T-helper 9 cell (primary cell): ENCODE results near the gene TNS2.

Experiments
- DNase-seq: peaks from one replicate; pipeline ENCODE4 v3.0.0-alpha.2; 2020

TNS2 gene

DNA sequence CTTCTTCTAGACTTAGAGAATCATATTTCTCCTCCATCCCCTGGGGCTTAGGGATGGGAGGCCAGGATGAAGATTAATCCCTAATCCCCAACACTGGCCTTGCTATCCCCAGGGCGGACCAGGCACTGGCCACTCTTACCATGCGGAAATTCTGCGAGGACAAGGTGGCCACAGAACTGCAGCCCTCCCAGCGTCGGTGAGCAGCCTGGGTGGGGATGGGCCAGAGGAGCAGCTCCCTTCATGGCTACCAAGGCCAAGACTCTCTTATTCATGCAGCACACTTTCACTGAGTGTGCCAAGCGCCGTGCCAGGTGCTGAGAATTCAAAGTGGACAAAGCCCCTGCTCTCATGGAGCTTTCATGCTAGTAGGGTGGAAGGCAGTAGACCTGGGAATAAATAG, 7.0 kb downstream of the TNS2 start:
- DNase-seq = no peak

- DNase-seq = no peak
Observed at GRCh38 chr12:53057816-53058500, 8.1 kb downstream of the TNS2 start.

- DNase-seq = no peak
Observed at GRCh38 chr12:53058674-53059433, 9.0 kb downstream of the TNS2 start.

DNA sequence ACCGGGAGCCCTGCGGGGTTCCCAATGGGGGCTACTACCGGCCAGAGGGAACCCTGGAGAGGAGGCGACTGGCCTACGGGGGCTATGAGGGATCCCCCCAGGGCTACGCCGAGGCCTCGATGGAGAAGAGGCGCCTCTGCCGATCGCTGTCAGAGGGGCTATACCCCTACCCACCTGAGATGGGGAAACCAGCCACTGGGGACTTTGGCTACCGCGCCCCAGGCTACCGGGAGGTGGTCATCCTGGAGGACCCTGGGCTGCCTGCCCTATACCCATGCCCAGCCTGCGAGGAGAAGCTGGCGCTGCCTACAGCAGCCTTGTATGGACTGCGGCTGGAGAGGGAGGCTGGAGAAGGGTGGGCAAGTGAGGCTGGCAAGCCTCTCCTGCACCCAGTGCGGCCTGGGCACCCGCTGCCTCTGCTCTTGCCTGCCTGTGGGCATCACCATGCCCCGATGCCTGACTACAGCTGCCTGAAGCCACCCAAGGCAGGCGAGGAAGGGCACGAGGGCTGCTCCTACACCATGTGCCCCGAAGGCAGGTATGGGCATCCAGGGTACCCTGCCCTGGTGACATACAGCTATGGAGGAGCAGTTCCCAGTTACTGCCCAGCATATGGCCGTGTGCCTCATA, 9.7 kb downstream of the TNS2 start:
- no peak for DNase-seq

DNA sequence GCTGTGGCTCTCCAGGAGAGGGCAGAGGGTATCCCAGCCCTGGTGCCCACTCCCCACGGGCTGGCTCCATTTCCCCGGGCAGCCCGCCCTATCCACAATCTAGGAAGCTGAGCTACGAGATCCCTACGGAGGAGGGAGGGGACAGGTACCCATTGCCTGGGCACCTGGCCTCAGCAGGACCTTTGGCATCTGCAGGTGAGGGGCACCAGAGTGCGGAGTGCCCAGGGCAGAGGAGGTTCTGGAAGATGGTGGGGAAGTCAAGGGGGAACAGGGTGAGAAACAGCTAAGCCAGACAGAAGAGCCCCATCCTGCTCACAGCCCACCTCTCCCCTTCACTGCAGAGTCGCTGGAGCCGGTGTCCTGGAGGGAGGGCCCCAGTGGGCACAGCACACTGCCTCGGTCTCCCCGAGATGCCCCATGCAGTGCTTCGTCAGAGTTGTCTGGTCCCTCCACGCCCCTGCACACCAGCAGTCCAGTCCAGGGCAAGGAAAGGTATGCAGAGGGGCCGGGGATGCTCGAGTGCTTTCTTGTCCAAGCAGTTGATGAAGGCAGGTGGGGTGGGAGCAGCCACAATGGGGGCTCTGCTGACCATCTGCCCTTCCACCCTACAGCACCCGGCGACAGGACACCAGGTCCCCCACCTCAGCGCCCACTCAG, 10.3 kb downstream of the TNS2 start:
- no peak for DNase-seq

DNA sequence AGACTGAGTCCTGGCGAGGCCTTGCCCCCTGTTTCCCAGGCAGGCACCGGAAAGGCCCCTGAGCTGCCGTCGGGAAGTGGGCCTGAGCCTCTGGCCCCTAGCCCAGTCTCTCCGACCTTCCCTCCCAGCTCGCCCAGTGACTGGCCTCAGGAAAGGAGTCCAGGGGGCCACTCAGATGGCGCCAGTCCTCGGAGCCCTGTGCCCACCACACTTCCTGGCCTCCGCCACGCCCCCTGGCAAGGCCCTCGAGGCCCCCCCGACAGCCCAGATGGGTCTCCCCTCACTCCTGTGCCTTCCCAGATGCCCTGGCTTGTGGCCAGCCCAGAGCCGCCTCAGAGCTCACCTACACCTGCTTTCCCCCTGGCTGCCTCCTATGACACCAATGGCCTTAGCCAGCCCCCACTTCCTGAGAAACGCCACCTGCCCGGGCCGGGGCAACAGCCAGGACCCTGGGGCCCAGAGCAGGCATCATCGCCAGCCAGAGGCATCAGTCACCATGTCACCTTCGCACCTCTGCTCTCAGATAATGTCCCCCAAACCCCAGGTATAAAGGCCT, 10.9 kb downstream of the TNS2 start:
- DNase-seq = no peak

- DNase-seq = no peak
Observed at GRCh38 chr12:53061404-53062010, 11.6 kb downstream of the TNS2 start.

- no peak for DNase-seq
Observed at GRCh38 chr12:53062011-53062961, 12.4 kb downstream of the TNS2 start.

- DNase-seq = no peak
Observed at GRCh38 chr12:53062977-53063707, 13.3 kb downstream of the TNS2 start.

- DNase-seq = no peak
Observed at GRCh38 chr12:53063708-53064612, 14.1 kb downstream of the TNS2 start.

GRCh38 chr12:53064613-53065436, 15.0 kb downstream of the TNS2 start:
- DNase-seq = no peak

GRCh38 chr12:53065470-53065869, 15.6 kb downstream of the TNS2 start:
- no peak for DNase-seq

DNA sequence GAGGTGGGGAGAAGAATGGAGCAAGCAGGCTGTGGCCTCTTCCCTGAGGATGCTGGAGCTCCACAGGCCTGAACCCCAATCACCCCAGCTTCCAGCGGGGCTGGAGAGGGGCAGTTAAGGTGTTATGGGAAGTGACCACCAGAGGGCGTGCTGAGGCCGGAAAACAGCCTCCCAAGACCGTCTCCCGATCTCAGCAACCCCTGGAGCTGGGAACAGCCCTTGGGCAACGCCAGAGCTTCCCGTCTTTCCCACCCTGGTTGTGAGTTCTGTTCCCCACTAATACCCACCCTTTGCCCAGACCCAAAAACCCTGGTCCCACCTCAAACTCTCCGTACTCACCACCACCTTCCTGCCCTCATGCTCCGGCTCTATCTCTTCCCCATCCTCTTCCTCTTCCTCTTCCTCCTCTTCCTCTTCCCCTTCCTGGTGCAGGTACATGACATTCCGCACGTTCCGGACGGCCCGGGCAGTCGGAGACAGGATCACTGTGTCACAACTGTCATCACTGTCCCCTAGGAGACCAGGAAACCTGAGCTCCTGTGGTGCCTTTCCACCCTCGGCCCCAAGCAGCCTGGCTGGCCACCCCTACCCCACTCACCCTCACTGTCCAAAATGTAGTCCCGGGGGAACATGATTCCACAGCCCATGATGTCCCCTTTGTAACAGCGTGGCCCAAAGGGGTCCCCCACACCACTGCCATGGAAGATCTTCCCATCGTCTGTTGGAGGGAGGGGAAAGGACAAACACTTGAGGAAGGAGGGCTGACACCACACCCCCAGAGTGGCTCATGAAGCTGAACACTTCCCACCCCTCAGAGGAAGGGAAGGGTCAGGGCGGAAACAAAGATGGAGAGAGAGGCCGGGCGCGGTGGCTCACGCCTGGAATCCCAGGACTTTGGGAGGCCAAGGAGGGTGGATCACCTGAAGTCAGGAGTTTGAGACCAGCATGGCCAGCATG, 16.4 kb downstream of the TNS2 start:
- peak; percentile 73 for DNase-seq

- no peak for DNase-seq
Observed at GRCh38 chr12:53067074-53067992, 17.5 kb downstream of the TNS2 start.

- no peak for DNase-seq
Observed at GRCh38 chr12:53067993-53068770, 18.3 kb downstream of the TNS2 start.
